HepG2 (cell line): ENCODE data around the gene PRKCZ. TPM values are rescaled to one million over a fixed set of nuclear protein-coding genes. Genes with fewer than 3 reads are reported as not detected.

ENCODE experiments used
- ATAC-seq: fragments of 200-7000 bp; cut with Tn5 transposase; 3 replicates; pipeline ENCODE4 v1.9.1; 2020; ENCODE audit warnings: mild to moderate bottlenecking, moderate library complexity
- BruUV-seq: library from RNA; stranded (reverse); fragments of 400-500 nt; replicated peaks from 2 replicates; lab custom pipeline; 2021; lab: Mats Ljungman, UMichigan
- CTCF ChIA-PET: fragments of 300-600 bp; formaldehyde crosslinking; extraction: SDS; loops from one replicate; lab custom pipeline; 2021; ENCODE audit warnings: low total read pairs, inconsistent platforms, low intra/inter-chr PET ratio; lab: Yijun Ruan, JAX
- POLR2A ChIA-PET: fragments of 350-600 bp; sonication (Branson Sonifier 250); formaldehyde crosslinking; loops from one replicate; lab custom pipeline; 2020; ENCODE audit warnings: antibody characterized with exemption, inconsistent platforms; lab: Yijun Ruan, JAX
- DNase-seq: peaks from one replicate; pipeline ENCODE4 v3.0.0-alpha.2; 2015; ENCODE audit warnings: low spot score
- FAIRE-seq: peaks from 3 replicates; lab custom pipeline; 2011; peaks lifted over from hg19 to GRCh38; lab: Jason Lieb, UNC
- H2AFZ ChIP-seq: one replicate; pipeline ENCODE4 v1.6.1; 2011; ENCODE audit warnings: low read length, inconsistent platforms
- H3K27ac ChIP-seq: fragments of 300-600 bp; 3 replicates; pipeline ENCODE4 v1.8.0; 2011; ENCODE audit warnings: mixed run types, mild to moderate bottlenecking, mixed read lengths, low read length, inconsistent platforms; ENCODE audit not compliant: insufficient read depth; ENCODE audit errors: extremely low read length
- H3K27me3 ChIP-seq, 2 experiments: fragments of 200-600 bp in 1 of 2; 2 replicates in 1 of 2; 3 replicates in 1 of 2; pipeline versions ENCODE4 v1.6.0 to v1.8.0; 2011; ENCODE audit warnings: low read length in 2 of 2, mild to moderate bottlenecking in 2 of 2, moderate library complexity in 2 of 2, inconsistent platforms in 1 of 2; ENCODE audit not compliant: insufficient read depth in 2 of 2, control insufficient read depth in 1 of 2
- H3K36me3 ChIP-seq, 2 experiments: fragments of 200-600 bp in 1 of 2; replicated peaks in 1 of 2; 2 replicates in 1 of 2; 3 replicates in 1 of 2; pipeline versions ENCODE4 v1.5.1 to v1.8.0; 2011; ENCODE audit warnings: low read length in 2 of 2, inconsistent platforms in 1 of 2; ENCODE audit not compliant: insufficient read depth in 2 of 2, control insufficient read depth in 1 of 2
- H3K4me1 ChIP-seq: 2 replicates; pipeline ENCODE4 v1.5.1; 2012; ENCODE audit warnings: low read length, inconsistent platforms; ENCODE audit not compliant: insufficient read depth
- H3K4me2 ChIP-seq: 2 replicates; pipeline ENCODE4 v1.6.0; 2011; ENCODE audit warnings: low read depth, low read length, inconsistent platforms
- H3K4me3 ChIP-seq, 3 experiments: fragments of 200-600 bp in 1 of 3; sonication (generic), shearing (Covaris generic) in 1 of 3; replicated peaks in 1 of 3; 2 replicates each; pipeline ENCODE4 v1.5.1; 2011 to 2016; ENCODE audit warnings: low read length in 3 of 3, inconsistent platforms in 2 of 3, low read depth in 2 of 3, mild to moderate bottlenecking in 2 of 3, control low read depth in 1 of 3, mixed read lengths in 1 of 3; ENCODE audit not compliant: insufficient read depth in 1 of 3
- H3K79me2 ChIP-seq: one replicate; pipeline ENCODE4 v1.6.1; 2011; ENCODE audit warnings: low read length, inconsistent platforms; ENCODE audit not compliant: insufficient read depth
- H3K9ac ChIP-seq: 2 replicates; pipeline ENCODE4 v1.6.0; 2011; ENCODE audit warnings: mild to moderate bottlenecking, low read depth, low read length, inconsistent platforms; ENCODE audit not compliant: insufficient read depth
- H3K9me3 ChIP-seq: 2 replicates; pipeline ENCODE4 v1.5.1; 2012; ENCODE audit warnings: mild to moderate bottlenecking, low read length
- H4K20me1 ChIP-seq: 2 replicates; pipeline ENCODE4 v1.6.0; 2011; ENCODE audit warnings: inconsistent platforms, mild to moderate bottlenecking, low read length, moderate library complexity; ENCODE audit not compliant: insufficient read depth
- ESRRA ChIP-seq: sonication (generic); formaldehyde crosslinking; IDR thresholded peaks from 2 replicates; pipeline ENCODE4 v1.5.1; 2020; ENCODE audit warnings: mild to moderate bottlenecking, low read depth, missing genetic modification reagents
- HNRNPLL ChIP-seq: fragments of 200-400 bp; formaldehyde crosslinking; IDR thresholded peaks from 2 replicates; pipeline ENCODE4 v1.6.1; 2017; ENCODE audit warnings: mild to moderate bottlenecking, low read depth, low read length; ENCODE audit not compliant: poor library complexity, severe bottlenecking
- MED13 ChIP-seq: sonication (generic); formaldehyde crosslinking; IDR thresholded peaks from 2 replicates; pipeline ENCODE4 v1.5.0; 2020; ENCODE audit warnings: missing genetic modification reagents
- SRSF4 ChIP-seq: fragments of 200-400 bp; formaldehyde crosslinking; IDR thresholded peaks from one replicate; pipeline ENCODE4 v1.6.1; 2018; ENCODE audit warnings: mild to moderate bottlenecking, low read depth, low read length, moderate library complexity; ENCODE audit not compliant: poor library complexity, severe bottlenecking
- ZNF263 ChIP-seq: sonication (generic); formaldehyde crosslinking; IDR thresholded peaks from 2 replicates; pipeline ENCODE4 v1.4.0; 2020; ENCODE audit warnings: missing genetic modification reagents
- ZNF646 ChIP-seq: sonication (generic); formaldehyde crosslinking; IDR thresholded peaks from 2 replicates; pipeline ENCODE4 v1.9.0; 2021; ENCODE audit warnings: mild to moderate bottlenecking, missing genetic modification reagents
- ZZZ3 ChIP-seq: sonication (generic); formaldehyde crosslinking; IDR thresholded peaks from 2 replicates; pipeline ENCODE4 v1.4.0; 2020; ENCODE audit warnings: missing genetic modification reagents, mild to moderate bottlenecking, borderline replicate concordance
- WGBS: methylation state at CpG from one replicate; pipeline ENCODE4 v1.1.6; 2017; ENCODE audit warnings: low lambda C conversion rate; 5-methylcytosine and 5-hydroxymethylcytosine counted together
- in situ Hi-C: cut with HindIII; loops from 2 replicates; pipeline ENCODE4 v1.10.0; 2017; ENCODE audit warnings: low pct_unique_long_range_greater_than_20kb; ENCODE audit not compliant: extremely low pct_ligation_motif_present
- intact Hi-C: fragments of 100-400 bp; cut with micrococcal nuclease; formaldehyde crosslinking; loops from one replicate; pipeline ENCODE4 v1.10.0; 2022; ENCODE audit not compliant: unreplicated experiment
- polyA plus RNA-seq, 8 experiments: library from polyadenylated mRNA; depleted of rRNA in 3 of 8; stranded (reverse) in 7 of 8; unstranded in 1 of 8; fragments of >200 nt; fragmentation: Illumina TruSeq in 4 of 8; extraction: Trizol in 4 of 8; gene quantifications; 2 replicates each; pipeline versions ENCODE4 v1.2.1 to v1.2.3, GENCODE V29; 2011 to 2016; ENCODE audit warnings: low read depth in 4 of 8, missing spikeins in 1 of 8, mixed read lengths in 1 of 8; ENCODE audit not compliant: insufficient read depth in 1 of 8
- total RNA-seq, 5 experiments: library from RNA; depleted of rRNA; stranded (reverse); fragments of >200 nt; fragmentation: Illumina TruSeq; extraction: Trizol; gene quantifications; 2 replicates each; pipeline ENCODE4 v1.2.3, GENCODE V29; 2016; ENCODE audit warnings: low read depth in 1 of 5

PRKCZ gene
- total and polyA plus RNA-seq, 2 of the 13 experiments (the other 11 are each of a cell fraction or from before 2014, with no cell fraction given) = 34.7 to 85.2 TPM

GRCh38 chr1:2202843-2203601 lies 152.8 kb downstream of the PRKCZ start:
- Histone ChIP-seq H3K4me2 (peak overlapping the region; percentile 90), H3K4me3 (peak overlapping the region in 1 of 3 experiments; percentile 83; a peak in 1 of 6 replicates), H3K27ac (no peak overlapping the region), H3K4me1 (peaks cover 84% of the 10 kb centered on the region), H4K20me1 (no peaks in the 10 kb centered on the region), H3K36me3 (no peaks in the 10 kb centered on the region), H3K79me2 (no peaks in the 10 kb centered on the region), H3K9ac (peak overlapping the region; percentile 8; the same call in 1 of the 2 replicates), H3K27me3 (peaks cover 0 to 20% of the 10 kb centered on the region in 2 experiments; a peak in 4 of 5 replicates), H3K9me3 (no peaks in the 10 kb centered on the region), H2AFZ (no peak overlapping the region)
- in situ Hi-C loops = no loop called here
- FAIRE-seq (no peak), ATAC-seq (no peak), DNase-seq (no peak)
- CTCF ChIA-PET = no interaction called here
- BruUV-seq = no TSS peak
- WGBS = 23% methylated on average over 13 of the region's 15 CpGs
- POLR2A ChIA-PET = interaction anchor here (1.0 to 8.5 kb wide), 4 partner anchors 8 to 28 kb away, joined by 3 to 178 read pairs (median 4); partner anchors contain the start of genes FAAP20 and SKI
- intact Hi-C loops = no loop called here
- TF ChIP-seq ZZZ3 (CRISPR knock-in tag) (no peak), ZNF263 (CRISPR knock-in tag) (peak; percentile 58; the same call in 1 of the 2 replicates), HNRNPLL (peak; percentile 10)

GRCh38 chr1:2203671-2204414 lies 153.6 kb downstream of the PRKCZ start:
- 0% methylated on average over 2 of the region's 25 CpGs for WGBS
- H3K36me3 ChIP-seq = no peaks in the 10 kb centered on the region
- H3K9me3 ChIP-seq = no peaks in the 10 kb centered on the region
- in situ Hi-C loops = no loop called here
- ChIA-PET CTCF (no interaction called here), POLR2A (interaction anchor here (1.0 to 8.5 kb wide), 5 partner anchors 9 to 188 kb away, joined by 4 to 178 read pairs (median 5); partner anchors contain the start of genes FAAP20, MORN1, RER1 and SKI)
- BruUV-seq = no TSS peak
- H3K9ac ChIP-seq = peak overlapping the region; percentile 69
- no peaks in the 10 kb centered on the region for H3K79me2 ChIP-seq
- peak overlapping the region; percentile 54 to 83 (median 60); a peak in 5 of 6 replicates for H3K4me3 ChIP-seq
- peaks cover 84% of the 10 kb centered on the region for H3K4me1 ChIP-seq
- intact Hi-C loops = no loop called here
- H3K27me3 ChIP-seq = peaks cover 0 to 20% of the 10 kb centered on the region in 2 experiments; a peak in 4 of 5 replicates
- H3K27ac ChIP-seq = no peak overlapping the region
- FAIRE-seq = no peak
- H3K4me2 ChIP-seq = peak overlapping the region; percentile 90
- H2AFZ ChIP-seq = no peak overlapping the region
- ATAC-seq = no peak; the same call in 2 of the 3 replicates
- no peak for DNase-seq
- no peaks in the 10 kb centered on the region for H4K20me1 ChIP-seq
- TF ChIP-seq SRSF4 (no peak), ZNF646 (CRISPR knock-in tag) (0 out of 2 replicates have a peak, but pooled peaks have one; percentile 20), ESRRA (CRISPR knock-in tag) (no peak), MED13 (CRISPR knock-in tag) (no peak)
